Fibroblast of upper back skin (primary cell): ENCODE measurements around the gene KRT2.

Source experiments
- DNase-seq: peaks from one replicate; pipeline ENCODE4 v3.0.0-alpha.2; 2013

KRT2 gene

GRCh38 chr12:52651726-52652261 lies at the start of gene KRT2:
Gene KRT2, minus strand, starts transcription at chr12:52652211. Its CDS starts 69 bp downstream, at chr12:52652142.
- no peak for DNase-seq

- DNase-seq: no peak
These were observed 49.3 kb upstream of the KRT2 start for GRCh38 chr12:52701281-52701680.

GRCh38 chr12:52699960-52700359 lies 47.9 kb upstream of the KRT2 start:
- DNase-seq: no peak

GRCh38 chr12:52699373-52699772 lies 47.4 kb upstream of the KRT2 start:
- DNase-seq: no peak

- no peak for DNase-seq
These were observed 46.8 kb upstream of the KRT2 start for GRCh38 chr12:52698651-52699340.

GRCh38 chr12:52697058-52697582 lies 45.1 kb upstream of the KRT2 start:
- no peak for DNase-seq

GRCh38 chr12:52696588-52696987 lies 44.6 kb upstream of the KRT2 start:
- DNase-seq: no peak

GRCh38 chr12:52695039-52695438 lies 43.0 kb upstream of the KRT2 start:
- DNase-seq: no peak

GRCh38 chr12:52694151-52694550 lies 42.1 kb upstream of the KRT2 start:
- no peak for DNase-seq

GRCh38 chr12:52693261-52693660 lies 41.2 kb upstream of the KRT2 start:
- no peak for DNase-seq

- no peak for DNase-seq
These were observed 40.2 kb upstream of the KRT2 start for GRCh38 chr12:52692254-52692653.

GRCh38 chr12:52691841-52692150 lies 39.8 kb upstream of the KRT2 start:
- no peak for DNase-seq

GRCh38 chr12:52691076-52691840 lies 39.2 kb upstream of the KRT2 start:
- DNase-seq: no peak

- no peak for DNase-seq
These were observed 38.5 kb upstream of the KRT2 start for GRCh38 chr12:52690351-52691075.

- DNase-seq: no peak
These were observed 37.9 kb upstream of the KRT2 start for GRCh38 chr12:52689936-52690335.

- DNase-seq: no peak
These were observed 37.2 kb upstream of the KRT2 start for GRCh38 chr12:52689239-52689638.

- DNase-seq: no peak
These were observed 36.5 kb upstream of the KRT2 start for GRCh38 chr12:52688481-52688880.

- no peak for DNase-seq
These were observed 35.7 kb upstream of the KRT2 start for GRCh38 chr12:52687497-52688385.

GRCh38 chr12:52686756-52687487 lies 34.9 kb upstream of the KRT2 start:
- DNase-seq: no peak

GRCh38 chr12:52686063-52686462 lies 34.1 kb upstream of the KRT2 start:
- no peak for DNase-seq

GRCh38 chr12:52685406-52685890 lies 33.4 kb upstream of the KRT2 start:
- DNase-seq: no peak

GRCh38 chr12:52684431-52684830 lies 32.4 kb upstream of the KRT2 start:
- DNase-seq: no peak
